MCF 10A (cell line): Measurements from ENCODE around the gene DNAH2. TPM values are rescaled to one million over a fixed set of nuclear protein-coding genes. Genes with fewer than 3 reads are reported as not detected.

Source experiments
- BruUV-seq: library from RNA; stranded (reverse); fragments of 400-500 nt; replicated peaks from 2 replicates; lab custom pipeline; 2021; lab: Mats Ljungman, UMichigan
- CTCF ChIA-PET: fragments of 300-600 bp; sonication (Branson Sonifier 250); formaldehyde crosslinking; extraction: SDS; loops from one replicate; lab custom pipeline; 2021; ENCODE audit warnings: antibody characterized with exemption, inconsistent platforms; lab: Yijun Ruan, JAX
- POLR2A ChIA-PET: fragments of 300-600, 350-650 bp; sonication (Branson Sonifier 250); formaldehyde crosslinking; extraction: SDS; loops from one replicate; lab custom pipeline; 2020; ENCODE audit warnings: antibody characterized with exemption, inconsistent platforms; lab: Yijun Ruan, JAX
- DNase-seq: peaks from one replicate; pipeline ENCODE4 v3.0.0-alpha.2; 2018; ENCODE audit not compliant: unreplicated experiment
- H3K27ac Mint-ChIP-seq: one replicate; pipeline ENCODE4 v1.8.0; 2022; ENCODE audit warnings: mild to moderate bottlenecking, low read depth, mixed read lengths; ENCODE audit not compliant: unreplicated experiment
- H3K27me3 Mint-ChIP-seq: one replicate; pipeline ENCODE4 v1.8.0; 2022; ENCODE audit warnings: mixed read lengths; ENCODE audit not compliant: insufficient read depth, unreplicated experiment
- H3K36me3 Mint-ChIP-seq: one replicate; pipeline ENCODE4 v1.8.0; 2022; ENCODE audit warnings: mild to moderate bottlenecking, moderate library complexity, mixed read lengths; ENCODE audit not compliant: insufficient read depth, unreplicated experiment
- H3K4me1 Mint-ChIP-seq: one replicate; pipeline ENCODE4 v1.8.0; 2022; ENCODE audit warnings: mixed read lengths; ENCODE audit not compliant: insufficient read depth, unreplicated experiment
- H3K4me3 Mint-ChIP-seq: one replicate; pipeline ENCODE4 v1.8.0; 2022; ENCODE audit warnings: mild to moderate bottlenecking, moderate library complexity, mixed read lengths; ENCODE audit not compliant: unreplicated experiment
- H3K9me3 Mint-ChIP-seq: one replicate; pipeline ENCODE4 v1.8.0; 2022; ENCODE audit warnings: mixed read lengths; ENCODE audit not compliant: unreplicated experiment
- intact Hi-C: fragments of 100-400 bp; cut with micrococcal nuclease; formaldehyde crosslinking; loops from 2 replicates; pipeline ENCODE4 v1.14.1; 2022
- total RNA-seq: library from RNA; stranded (reverse); gene quantifications from 2 replicates; pipeline ENCODE4 v1.2.3, GENCODE V29; 2022
- TF ChIP-seq, protein P1 (sequence below): fragments of 200-600 bp; IDR thresholded peaks from one replicate; pipeline ENCODE4 v1.8.0; 2022; ENCODE audit warnings: antibody characterized with exemption, mild to moderate bottlenecking; ENCODE audit not compliant: unreplicated experiment

Gene DNAH2
- total RNA-seq, 1 experiment from 2014 or later: 0.12 TPM

DNA sequence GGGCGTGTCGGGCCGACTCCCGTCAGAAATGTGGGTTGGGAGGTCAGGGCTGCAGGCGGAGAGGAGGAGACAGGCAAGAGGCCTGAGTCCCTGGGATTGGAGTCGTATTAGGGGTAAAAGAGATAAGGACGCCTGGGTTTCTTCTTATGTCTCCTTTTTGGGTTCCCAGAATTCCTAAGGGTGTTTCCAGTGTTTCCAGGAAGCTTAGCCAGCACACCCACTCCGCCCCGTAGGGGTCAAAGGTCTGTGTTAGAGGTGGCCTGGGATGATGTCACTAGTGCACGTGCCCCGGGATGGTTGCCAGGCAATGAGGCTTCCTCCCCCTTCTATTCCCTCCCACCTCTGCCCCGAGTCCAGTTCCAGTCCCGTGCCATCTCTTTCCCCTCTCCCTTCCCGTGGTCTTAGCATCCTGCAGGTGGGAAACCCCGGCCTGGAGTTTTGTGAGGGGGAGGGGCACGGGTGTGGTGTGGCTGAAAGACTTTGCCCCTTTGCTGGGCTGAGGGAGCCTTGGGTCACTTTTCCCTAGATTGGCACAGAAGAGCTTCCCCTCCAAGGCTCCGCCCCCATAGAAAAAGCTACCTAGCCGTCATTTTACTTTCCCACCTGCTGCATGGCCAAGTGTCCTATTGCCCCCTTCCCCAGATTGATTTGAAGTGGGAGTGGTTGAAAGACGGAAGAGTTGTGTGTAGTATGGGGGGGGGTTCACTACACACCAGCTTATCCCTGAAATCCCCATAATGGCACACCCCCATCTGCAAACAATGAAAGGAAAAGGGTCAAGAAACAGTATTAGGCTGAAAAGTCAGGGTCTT lies 119.3 kb downstream of the DNAH2 start:
- Mint-ChIP-seq H3K27me3 (no peaks in the 10 kb centered on the region), H3K4me3 (peak overlapping the region; percentile 89), H3K9me3 (no peaks in the 10 kb centered on the region), H3K4me1 (peaks cover 57% of the 10 kb centered on the region), H3K27ac (peak overlapping the region; percentile 99), H3K36me3 (peaks cover 24% of the 10 kb centered on the region)
- intact Hi-C loops: loop anchor here (1.0 to 2.0 kb wide), 2 partner anchors 7 to 50 kb away; no protein-coding TSS in a partner anchor
- BruUV-seq: no TSS peak
- TF ChIP-seq, protein P1, sequence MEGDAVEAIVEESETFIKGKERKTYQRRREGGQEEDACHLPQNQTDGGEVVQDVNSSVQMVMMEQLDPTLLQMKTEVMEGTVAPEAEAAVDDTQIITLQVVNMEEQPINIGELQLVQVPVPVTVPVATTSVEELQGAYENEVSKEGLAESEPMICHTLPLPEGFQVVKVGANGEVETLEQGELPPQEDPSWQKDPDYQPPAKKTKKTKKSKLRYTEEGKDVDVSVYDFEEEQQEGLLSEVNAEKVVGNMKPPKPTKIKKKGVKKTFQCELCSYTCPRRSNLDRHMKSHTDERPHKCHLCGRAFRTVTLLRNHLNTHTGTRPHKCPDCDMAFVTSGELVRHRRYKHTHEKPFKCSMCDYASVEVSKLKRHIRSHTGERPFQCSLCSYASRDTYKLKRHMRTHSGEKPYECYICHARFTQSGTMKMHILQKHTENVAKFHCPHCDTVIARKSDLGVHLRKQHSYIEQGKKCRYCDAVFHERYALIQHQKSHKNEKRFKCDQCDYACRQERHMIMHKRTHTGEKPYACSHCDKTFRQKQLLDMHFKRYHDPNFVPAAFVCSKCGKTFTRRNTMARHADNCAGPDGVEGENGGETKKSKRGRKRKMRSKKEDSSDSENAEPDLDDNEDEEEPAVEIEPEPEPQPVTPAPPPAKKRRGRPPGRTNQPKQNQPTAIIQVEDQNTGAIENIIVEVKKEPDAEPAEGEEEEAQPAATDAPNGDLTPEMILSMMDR: no peak
- CTCF ChIA-PET: interaction anchor here (0.6 to 3.5 kb wide), 6 partner anchors 8 to 250 kb away, joined by 3 to 17 read pairs (median 5); no protein-coding TSS in a partner anchor
- peak; percentile 97 for DNase-seq
- POLR2A ChIA-PET: interaction anchor here (0.6 to 6.6 kb wide), 16 partner anchors 7 to 989 kb away, joined by 3 to 97 read pairs (median 5); partner anchors contain the start of genes CYB5D1, DNAH2, FXR2 and MPDU1

DNA sequence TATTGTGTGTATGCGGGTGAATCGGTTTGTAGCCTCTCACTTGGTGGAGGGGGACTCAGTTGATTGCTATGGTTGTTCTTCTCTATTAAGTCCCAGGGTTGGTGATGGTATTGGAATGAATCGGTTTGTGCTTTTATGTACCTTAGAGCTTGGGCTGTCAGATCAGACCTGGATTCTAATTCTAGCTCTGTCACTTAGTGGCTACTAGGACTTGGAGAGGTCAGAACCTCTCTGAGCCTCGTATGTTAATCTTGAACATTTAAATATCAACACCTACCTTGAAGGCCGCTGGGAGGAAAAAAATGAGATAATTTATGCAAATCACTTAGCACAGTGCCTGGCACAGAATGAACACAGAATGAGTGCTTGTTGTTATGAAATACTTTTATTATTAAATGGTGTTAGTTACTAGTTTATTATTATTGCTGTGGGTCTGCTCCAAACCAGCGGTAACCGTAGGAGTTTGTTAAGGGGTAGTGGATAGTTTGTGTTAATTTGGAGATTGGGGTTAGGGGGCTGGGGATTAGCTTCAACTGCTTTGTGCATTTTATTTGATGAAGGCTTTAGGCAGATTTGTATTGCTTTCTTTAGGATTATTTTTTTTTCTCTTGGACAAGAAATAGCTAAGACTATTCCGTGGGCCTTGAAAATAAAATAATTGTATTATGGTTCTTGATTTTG lies 120.0 kb downstream of the DNAH2 start:
- Mint-ChIP-seq H3K27ac (peak overlapping the region; percentile 99), H3K4me3 (peak overlapping the region; percentile 89), H3K4me1 (peaks cover 61% of the 10 kb centered on the region), H3K27me3 (no peaks in the 10 kb centered on the region), H3K36me3 (peaks cover 32% of the 10 kb centered on the region), H3K9me3 (no peaks in the 10 kb centered on the region)
- BruUV-seq: no TSS peak
- ChIA-PET CTCF (interaction anchor here (0.6 to 2.1 kb wide), 6 partner anchors 13 to 251 kb away, joined by 3 to 10 read pairs (median 4); no protein-coding TSS in a partner anchor), POLR2A (interaction anchor here (0.6 to 6.6 kb wide), 16 partner anchors 19 to 433 kb away, joined by 3 to 70 read pairs (median 4); partner anchors contain the start of genes CYB5D1, DNAH2, FXR2 and MPDU1)
- no peak for DNase-seq
- intact Hi-C loops: loop anchor here (2.0 kb wide), 1 partner anchor 49 kb away; no protein-coding TSS in a partner anchor
- TF ChIP-seq, protein P1: no peak

DNA sequence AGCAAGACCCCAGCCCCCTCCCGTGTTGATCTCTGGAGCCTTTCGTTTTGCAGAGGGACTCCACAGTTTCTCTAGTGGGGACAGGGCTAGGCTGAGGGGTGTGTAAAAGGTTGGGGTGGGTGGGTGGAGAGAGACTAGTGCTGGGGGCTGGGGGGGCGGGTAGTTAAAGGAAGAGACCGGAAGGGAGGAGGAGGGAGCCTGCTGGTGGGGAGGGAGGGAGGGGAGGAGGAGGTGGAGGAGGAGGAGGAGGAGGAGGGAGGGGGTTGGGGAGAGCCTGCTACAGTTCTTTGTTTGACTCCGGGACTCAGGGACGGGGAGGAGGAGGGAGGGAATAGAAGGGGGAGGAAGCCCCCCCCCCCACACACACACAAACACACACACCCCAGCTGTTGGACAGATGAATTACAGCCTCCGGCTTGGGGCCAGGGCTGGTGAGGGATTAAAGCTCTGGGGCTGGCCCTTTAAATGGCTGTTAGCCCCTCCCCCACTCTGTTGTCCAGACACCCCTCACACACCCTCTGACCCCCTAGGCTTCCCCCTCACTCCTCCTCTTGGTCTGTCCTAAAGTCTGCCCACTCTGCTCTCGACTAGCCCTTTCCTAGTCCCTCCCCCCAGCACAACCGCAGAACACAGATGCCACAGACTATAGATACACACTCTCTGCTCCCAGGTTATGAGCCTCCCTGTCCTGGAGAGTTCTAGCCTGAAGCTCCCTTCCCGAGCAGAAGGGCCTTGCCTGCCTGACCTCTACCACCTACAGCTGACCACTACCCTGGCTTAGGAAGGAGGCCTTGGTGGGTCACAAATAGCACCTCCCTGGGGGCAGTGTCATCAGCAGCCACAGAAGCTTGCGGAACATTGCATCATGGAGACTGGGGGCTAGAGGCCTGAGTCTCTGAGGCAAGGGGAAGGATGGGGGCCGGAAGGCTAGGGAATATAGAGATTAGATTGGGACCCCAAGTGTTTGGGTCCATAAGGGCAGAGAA lies 120.8 kb downstream of the DNAH2 start:
- H3K27me3 Mint-ChIP-seq: no peaks in the 10 kb centered on the region
- H3K9me3 Mint-ChIP-seq: no peaks in the 10 kb centered on the region
- H3K27ac Mint-ChIP-seq: peak overlapping the region; percentile 87
- TF ChIP-seq, protein P1: no peak
- CTCF ChIA-PET: interaction anchor here (0.6 to 5.8 kb wide), 5 partner anchors 13 to 219 kb away, joined by 3 to 32 read pairs (median 6); no protein-coding TSS in a partner anchor
- H3K4me3 Mint-ChIP-seq: peak overlapping the region; percentile 89
- peaks cover 39% of the 10 kb centered on the region for H3K36me3 Mint-ChIP-seq
- no peak for DNase-seq
- BruUV-seq: no TSS peak
- intact Hi-C loops: no loop called here
- H3K4me1 Mint-ChIP-seq: peaks cover 62% of the 10 kb centered on the region
- POLR2A ChIA-PET: interaction anchor here (0.6 to 6.6 kb wide), 14 partner anchors 13 to 434 kb away, joined by 3 to 70 read pairs (median 4); partner anchors contain the start of genes CYB5D1, DNAH2, FXR2 and MPDU1
